ENCODE data around the gene FAM9A.
"Not testable (repeated sequence)": the region's sequence is repeated elsewhere in the genome, so short reads cannot be mapped to it uniquely, and the experiment has no call there.

The FAM9A gene

DNA sequence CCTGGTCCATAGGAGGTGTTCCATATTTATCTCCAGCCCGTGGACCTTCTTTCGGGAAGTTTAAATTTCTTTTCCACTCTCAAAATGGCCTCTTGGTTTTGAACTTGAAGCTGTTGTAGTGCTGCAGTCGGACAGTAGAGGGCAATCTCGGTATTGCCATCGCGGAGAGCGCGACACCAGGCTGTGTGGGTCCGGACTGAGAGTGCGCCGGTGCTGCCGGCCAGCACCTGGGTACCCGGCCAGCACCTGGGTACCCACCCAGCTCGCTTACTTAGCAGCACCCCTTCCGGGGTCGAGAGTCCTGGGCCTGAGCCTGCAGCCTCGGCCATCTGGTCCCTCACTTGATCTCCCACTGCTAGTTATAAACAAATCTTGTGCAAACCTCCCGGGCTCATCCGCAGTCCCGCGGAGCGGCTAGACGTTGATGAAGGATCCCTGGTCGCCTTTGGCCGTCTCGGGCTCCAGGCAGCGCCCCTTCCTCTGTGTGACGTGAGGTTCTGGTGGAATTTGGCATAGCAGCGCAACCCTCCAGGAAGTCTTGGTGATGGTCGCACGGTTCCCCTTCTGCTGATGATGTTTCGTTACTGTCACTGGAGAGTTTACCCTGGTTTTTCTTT is 18.0 kb downstream of the FAM9A start:
- Histone ChIP-seq H2AFZ (ENCODE audit: low read depth, low read length) (no peak overlapping the region), H3K9ac (ENCODE audit: low read depth, low read length) (no peak overlapping the region), H3K27ac (ENCODE audit: low read length) (no peak overlapping the region), H3K4me1 (ENCODE audit: insufficient read depth, low read length) (no peaks in the 10 kb centered on the region), H3K36me3 (ENCODE audit: insufficient read depth, low read length) (no peaks in the 10 kb centered on the region), H3K9me3 (ENCODE audit: insufficient read depth, low read length, severe bottlenecking) (no peaks in the 10 kb centered on the region), H3K27me3 (ENCODE audit: insufficient read depth, low read length, poor library complexity) (no peaks in the 10 kb centered on the region), H3K4me3 (ENCODE audit: low read depth in 1 of 2, low read length in 2 of 2) (no peak overlapping the region), H3K4me2 (ENCODE audit: insufficient read depth, low read length) (no peak overlapping the region), H4K20me1 (ENCODE audit: insufficient read depth, low read length) (no peaks in the 10 kb centered on the region), H3K79me2 (ENCODE audit: insufficient read depth, low read length) (no peaks in the 10 kb centered on the region)
- ATAC-seq (ENCODE audit: insufficient read depth, low read depth) (no peak), DNase-seq (peak; percentile 11)
- peak; percentile 46 for TF ChIP-seq CTCF (IDR thresholded peaks at IDR 0.05; ENCODE audit: borderline replicate concordance, extremely low read depth, low read length, poor library complexity, severe bottlenecking)
- no peak for TF ChIP-seq EZH2 (IDR thresholded peaks at IDR 0.05; ENCODE audit: borderline replicate concordance, low read depth, low read length, severe bottlenecking)

DNA sequence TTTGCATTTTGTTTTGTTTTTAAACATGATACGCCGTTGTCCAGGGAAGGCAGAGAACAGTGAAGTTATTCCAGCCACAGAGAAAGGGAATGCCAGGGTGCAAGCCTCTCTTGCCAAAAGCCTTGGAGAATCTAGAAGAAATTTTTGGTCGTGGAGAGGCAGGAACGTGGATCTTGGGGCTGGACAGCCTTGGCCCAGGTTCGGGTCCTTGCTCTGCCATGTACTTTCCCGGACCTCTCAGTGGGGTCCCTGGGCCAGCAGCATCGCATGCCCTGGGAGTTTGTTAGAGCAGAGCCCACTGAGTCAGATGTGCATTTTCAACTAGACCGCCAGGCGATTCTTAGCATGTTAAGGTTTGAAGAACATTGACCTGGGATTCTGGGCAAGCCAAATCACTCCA is 18.6 kb downstream of the FAM9A start:
- no peak overlapping the region for H3K4me2 ChIP-seq (ENCODE audit: insufficient read depth, low read length)
- H3K9me3 ChIP-seq (ENCODE audit: insufficient read depth, low read length, severe bottlenecking) = no peaks in the 10 kb centered on the region
- no peaks in the 10 kb centered on the region for H3K79me2 ChIP-seq (ENCODE audit: insufficient read depth, low read length)
- no peak overlapping the region for H3K9ac ChIP-seq (ENCODE audit: low read depth, low read length)
- H3K27me3 ChIP-seq (ENCODE audit: insufficient read depth, low read length, poor library complexity) = no peaks in the 10 kb centered on the region
- H2AFZ ChIP-seq (ENCODE audit: low read depth, low read length) = no peak overlapping the region
- H3K4me3 ChIP-seq (ENCODE audit: low read depth in 1 of 2, low read length in 2 of 2) = no peak overlapping the region
- ATAC-seq (ENCODE audit: insufficient read depth, low read depth) = no peak
- H4K20me1 ChIP-seq (ENCODE audit: insufficient read depth, low read length) = no peaks in the 10 kb centered on the region
- H3K27ac ChIP-seq (ENCODE audit: low read length) = no peak overlapping the region
- no peak for DNase-seq
- no peaks in the 10 kb centered on the region for H3K4me1 ChIP-seq (ENCODE audit: insufficient read depth, low read length)
- TF ChIP-seq EZH2 (IDR thresholded peaks at IDR 0.05; ENCODE audit: borderline replicate concordance, low read depth, low read length, severe bottlenecking) (no peak), CTCF (IDR thresholded peaks at IDR 0.05; ENCODE audit: borderline replicate concordance, extremely low read depth, low read length, poor library complexity, severe bottlenecking) (no peak)
- no peaks in the 10 kb centered on the region for H3K36me3 ChIP-seq (ENCODE audit: insufficient read depth, low read length)

DNA sequence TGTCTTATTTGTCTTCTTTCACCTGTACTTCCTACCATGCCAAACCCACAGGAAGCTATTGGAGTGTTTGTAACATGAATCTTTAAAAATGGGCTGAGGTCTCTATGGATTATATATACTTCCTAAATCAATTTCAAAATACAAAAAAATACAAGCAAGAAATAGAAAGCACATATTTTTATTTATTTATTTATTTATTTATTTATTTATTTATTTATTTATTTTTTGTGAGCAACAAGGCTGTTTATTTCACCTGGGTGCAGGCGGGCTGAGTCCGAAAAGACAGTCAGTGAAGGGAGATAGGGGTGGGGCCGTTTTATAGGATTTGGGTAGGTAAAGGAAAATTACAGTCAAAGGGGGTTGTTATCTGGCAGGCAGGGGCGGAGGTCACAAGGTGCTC is 19.3 kb downstream of the FAM9A start:
- not testable (repeated sequence) for H2AFZ ChIP-seq (ENCODE audit: low read depth, low read length); H3K4me2 ChIP-seq (ENCODE audit: insufficient read depth, low read length); H3K27me3 ChIP-seq (ENCODE audit: insufficient read depth, low read length, poor library complexity); H3K4me1 ChIP-seq (ENCODE audit: insufficient read depth, low read length); H3K9ac ChIP-seq (ENCODE audit: low read depth, low read length); H4K20me1 ChIP-seq (ENCODE audit: insufficient read depth, low read length); ATAC-seq (ENCODE audit: insufficient read depth, low read depth); H3K9me3 ChIP-seq (ENCODE audit: insufficient read depth, low read length, severe bottlenecking); DNase-seq; H3K27ac ChIP-seq (ENCODE audit: low read length); H3K79me2 ChIP-seq (ENCODE audit: insufficient read depth, low read length); H3K36me3 ChIP-seq (ENCODE audit: insufficient read depth, low read length); H3K4me3 ChIP-seq (ENCODE audit: low read depth in 1 of 2, low read length in 2 of 2)

GRCh38 chrX:8773117-8773516 is 28.1 kb downstream of the FAM9A start:
- Histone ChIP-seq H3K4me3 (ENCODE audit: low read depth in 1 of 2, low read length in 2 of 2) (no peak overlapping the region), H3K9me3 (ENCODE audit: insufficient read depth, low read length, severe bottlenecking) (no peaks in the 10 kb centered on the region), H3K27me3 (ENCODE audit: insufficient read depth, low read length, poor library complexity) (no peaks in the 10 kb centered on the region), H3K27ac (ENCODE audit: low read length) (no peak overlapping the region), H4K20me1 (ENCODE audit: insufficient read depth, low read length) (no peaks in the 10 kb centered on the region), H2AFZ (ENCODE audit: low read depth, low read length) (no peak overlapping the region), H3K79me2 (ENCODE audit: insufficient read depth, low read length) (no peaks in the 10 kb centered on the region), H3K4me2 (ENCODE audit: insufficient read depth, low read length) (no peak overlapping the region), H3K36me3 (ENCODE audit: insufficient read depth, low read length) (no peaks in the 10 kb centered on the region), H3K4me1 (ENCODE audit: insufficient read depth, low read length) (no peaks in the 10 kb centered on the region), H3K9ac (ENCODE audit: low read depth, low read length) (no peak overlapping the region)
- DNase-seq = no peak
- no peak for ATAC-seq (ENCODE audit: insufficient read depth, low read depth)
- no peak for TF ChIP-seq EZH2 (IDR thresholded peaks at IDR 0.05; ENCODE audit: borderline replicate concordance, low read depth, low read length, severe bottlenecking)
- TF ChIP-seq CTCF (IDR thresholded peaks at IDR 0.05; ENCODE audit: borderline replicate concordance, extremely low read depth, low read length, poor library complexity, severe bottlenecking) = no peak

All from DND-41 (cell line).